HFFc6 (cell line): ENCODE results near the gene PGF. TPM values are rescaled to one million over a fixed set of nuclear protein-coding genes. Genes with fewer than 3 reads are reported as not detected.
A peak's percentile ranks its signal among the peaks of the same experiment; 100 is the strongest.

Source experiments
- DNase-seq: peaks from one replicate; pipeline ENCODE4 v3.0.0-alpha.2; 2018
- H3K27ac Mint-ChIP-seq: 2 replicates; pipeline ENCODE4 v1.8.0; 2020; ENCODE audit warnings: mild to moderate bottlenecking, mixed read lengths
- H3K27me3 Mint-ChIP-seq: 2 replicates; pipeline ENCODE4 v1.8.0; 2021; ENCODE audit warnings: mild to moderate bottlenecking, moderate library complexity, mixed read lengths; ENCODE audit not compliant: insufficient read depth
- H3K36me3 Mint-ChIP-seq: 2 replicates; pipeline ENCODE4 v1.8.0; 2021; ENCODE audit warnings: low read depth, mixed read lengths
- H3K4me1 Mint-ChIP-seq: 2 replicates; pipeline ENCODE4 v1.8.0; 2020; ENCODE audit warnings: low read depth, mixed read lengths
- H3K4me3 Mint-ChIP-seq: 2 replicates; pipeline ENCODE4 v1.8.0; 2020; ENCODE audit warnings: mild to moderate bottlenecking, moderate library complexity, mixed read lengths
- H3K9me3 Mint-ChIP-seq: 2 replicates; pipeline ENCODE4 v1.8.0; 2020; ENCODE audit warnings: mild to moderate bottlenecking, mixed read lengths
- total RNA-seq, 6 experiments: library from RNA; stranded (reverse); fragmentation: NEBNext Ultra II Directional; extraction: Animal tissue kit (Norgen Biotek cat#: 25700); gene quantifications; 2 replicates in 1 of 6; 3 replicates in 5 of 6; pipeline ENCODE4 v1.2.3, GENCODE V29; 2021
- TF ChIP-seq, protein P1 (sequence below): fragments of 200-600 bp; sonication (generic); IDR thresholded peaks from 2 replicates; pipeline ENCODE4 v1.5.0; 2021; ENCODE audit warnings: antibody characterized with exemption, mild to moderate bottlenecking

Gene PGF
- total RNA-seq, 6 experiments from 2014 or later, result 0.87 to 2.9 (median 2.7) TPM

DNA sequence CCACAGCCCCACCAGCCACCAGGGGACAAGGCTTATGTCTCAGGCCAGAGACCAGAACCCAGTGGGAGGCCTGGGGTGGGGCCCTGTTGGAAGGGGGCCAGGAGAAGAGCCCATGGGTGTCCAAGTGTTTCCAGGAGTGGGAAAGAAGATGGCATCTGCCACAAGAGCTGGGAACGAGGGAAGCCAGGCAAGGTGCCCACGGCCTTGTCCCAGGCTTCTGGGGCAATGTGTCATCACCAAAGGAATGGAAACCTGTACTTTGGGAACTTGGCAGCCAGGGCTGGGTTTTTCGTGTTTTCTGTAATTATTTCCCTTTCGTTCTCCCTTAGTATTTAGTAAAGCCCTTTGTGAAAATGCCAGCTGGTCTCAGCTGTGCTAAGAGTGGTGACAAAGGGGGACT lies 5.3 kb upstream of the PGF start:
- H3K27ac Mint-ChIP-seq, result no peak overlapping the region
- TF ChIP-seq, protein P1, sequence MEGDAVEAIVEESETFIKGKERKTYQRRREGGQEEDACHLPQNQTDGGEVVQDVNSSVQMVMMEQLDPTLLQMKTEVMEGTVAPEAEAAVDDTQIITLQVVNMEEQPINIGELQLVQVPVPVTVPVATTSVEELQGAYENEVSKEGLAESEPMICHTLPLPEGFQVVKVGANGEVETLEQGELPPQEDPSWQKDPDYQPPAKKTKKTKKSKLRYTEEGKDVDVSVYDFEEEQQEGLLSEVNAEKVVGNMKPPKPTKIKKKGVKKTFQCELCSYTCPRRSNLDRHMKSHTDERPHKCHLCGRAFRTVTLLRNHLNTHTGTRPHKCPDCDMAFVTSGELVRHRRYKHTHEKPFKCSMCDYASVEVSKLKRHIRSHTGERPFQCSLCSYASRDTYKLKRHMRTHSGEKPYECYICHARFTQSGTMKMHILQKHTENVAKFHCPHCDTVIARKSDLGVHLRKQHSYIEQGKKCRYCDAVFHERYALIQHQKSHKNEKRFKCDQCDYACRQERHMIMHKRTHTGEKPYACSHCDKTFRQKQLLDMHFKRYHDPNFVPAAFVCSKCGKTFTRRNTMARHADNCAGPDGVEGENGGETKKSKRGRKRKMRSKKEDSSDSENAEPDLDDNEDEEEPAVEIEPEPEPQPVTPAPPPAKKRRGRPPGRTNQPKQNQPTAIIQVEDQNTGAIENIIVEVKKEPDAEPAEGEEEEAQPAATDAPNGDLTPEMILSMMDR, result no peak
- peaks cover 32% of the 10 kb centered on the region for H3K4me1 Mint-ChIP-seq
- H3K4me3 Mint-ChIP-seq, result no peak overlapping the region
- H3K27me3 Mint-ChIP-seq, result peaks cover 10% of the 10 kb centered on the region
- no peak for DNase-seq
- no peaks in the 10 kb centered on the region for H3K9me3 Mint-ChIP-seq
- H3K36me3 Mint-ChIP-seq, result no peaks in the 10 kb centered on the region

DNA sequence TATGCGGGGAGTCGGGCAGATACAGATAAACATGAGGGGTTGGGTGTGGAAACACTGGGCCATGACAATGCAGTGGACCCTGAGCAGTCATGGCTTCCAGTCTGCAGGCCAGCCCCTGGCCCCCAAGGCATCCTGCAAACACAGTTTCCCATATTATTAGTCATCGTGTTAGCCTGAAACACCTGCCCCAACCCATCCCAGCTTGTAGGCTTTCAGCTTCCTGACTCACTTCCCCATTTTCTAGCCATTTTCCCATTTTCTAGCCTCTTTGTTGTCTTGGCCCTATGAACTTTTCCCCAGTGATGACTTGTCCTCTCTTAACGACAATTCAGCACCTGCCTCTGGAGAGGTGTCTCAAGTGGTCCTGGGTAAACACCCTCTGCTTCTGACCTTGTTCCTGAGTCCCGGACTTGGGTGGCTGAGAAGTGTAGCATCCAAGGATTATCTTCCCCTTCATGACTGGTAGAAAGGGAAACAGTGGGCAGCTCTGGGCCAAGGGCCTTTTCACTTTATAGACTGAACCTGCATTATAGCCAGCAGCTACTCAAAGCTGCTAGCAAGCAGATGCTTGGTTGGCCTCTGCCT lies 4.3 kb upstream of the PGF start:
- Mint-ChIP-seq H3K27me3 (peaks cover 10% of the 10 kb centered on the region), H3K4me1 (peaks cover 21% of the 10 kb centered on the region), H3K4me3 (no peak overlapping the region), H3K27ac (no peak overlapping the region), H3K9me3 (no peaks in the 10 kb centered on the region), H3K36me3 (no peaks in the 10 kb centered on the region)
- DNase-seq, result no peak
- TF ChIP-seq, protein P1, result no peak

GRCh38 chr14:74956280-74957072 lies 1.1 kb upstream of the PGF start:
- H3K27ac Mint-ChIP-seq, result no peak overlapping the region

GRCh38 chr14:74956027-74956279 lies 556 bp upstream of the PGF start:
- Mint-ChIP-seq H3K9me3 (no peaks in the 10 kb centered on the region), H3K36me3 (no peaks in the 10 kb centered on the region), H3K27ac (no peak overlapping the region), H3K4me3 (peak overlapping the region; percentile 25; the same call in 1 of the 2 replicates), H3K27me3 (peaks cover 10% of the 10 kb centered on the region), H3K4me1 (no peaks in the 10 kb centered on the region)
- no peak for DNase-seq
- TF ChIP-seq, protein P1, result no peak

More at GRCh38 chr14:74956280-74957072, 1.1 kb upstream of the PGF start:
- Mint-ChIP-seq H3K27me3 (peaks cover 10% of the 10 kb centered on the region), H3K4me3 (peak overlapping the region; percentile 25), H3K4me1 (no peaks in the 10 kb centered on the region), H3K9me3 (no peaks in the 10 kb centered on the region), H3K36me3 (no peaks in the 10 kb centered on the region)
- TF ChIP-seq, protein P1, result no peak
- no peak for DNase-seq

DNA sequence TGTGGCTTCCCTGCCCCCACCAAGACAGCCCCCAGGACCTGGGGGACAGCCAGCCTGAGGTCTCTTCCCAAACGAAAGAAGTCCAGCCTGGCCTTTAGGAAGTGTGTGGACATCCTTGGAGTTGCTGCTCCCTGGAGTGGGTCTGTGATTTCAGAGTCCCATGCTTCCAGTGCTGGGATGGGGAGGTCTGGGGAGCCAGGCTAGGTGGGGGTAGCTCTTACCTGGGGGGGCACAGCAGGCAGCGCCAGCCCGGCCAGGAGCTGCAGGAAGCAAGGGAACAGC lies 509 bp downstream of the PGF start:
- no peaks in the 10 kb centered on the region for H3K4me1 Mint-ChIP-seq
- no peak for DNase-seq
- TF ChIP-seq, protein P1, result no peak
- H3K27ac Mint-ChIP-seq, result no peak overlapping the region
- H3K9me3 Mint-ChIP-seq, result no peaks in the 10 kb centered on the region
- H3K4me3 Mint-ChIP-seq, result peak overlapping the region; percentile 67
- peaks cover 10% of the 10 kb centered on the region for H3K27me3 Mint-ChIP-seq
- H3K36me3 Mint-ChIP-seq, result no peaks in the 10 kb centered on the region
